VCaP (cell line): ENCODE measurements around the gene NCKAP5L.
"Not testable (repeated sequence)": the region's sequence is repeated elsewhere in the genome, so short reads cannot be mapped to it uniquely, and the experiment has no call there.

Experiments
- H3K27ac ChIP-seq: fragments of 450-650 bp; 2 replicates; pipeline ENCODE4 v1.5.1; 2017
- TF ChIP-seq, protein P1 (sequence below): fragments of 450-650 bp; conservative IDR thresholded peaks from 2 replicates; pipeline ENCODE4 v1.5.1; 2017; ENCODE audit warnings: mild to moderate bottlenecking, moderate library complexity

NCKAP5L gene

DNA sequence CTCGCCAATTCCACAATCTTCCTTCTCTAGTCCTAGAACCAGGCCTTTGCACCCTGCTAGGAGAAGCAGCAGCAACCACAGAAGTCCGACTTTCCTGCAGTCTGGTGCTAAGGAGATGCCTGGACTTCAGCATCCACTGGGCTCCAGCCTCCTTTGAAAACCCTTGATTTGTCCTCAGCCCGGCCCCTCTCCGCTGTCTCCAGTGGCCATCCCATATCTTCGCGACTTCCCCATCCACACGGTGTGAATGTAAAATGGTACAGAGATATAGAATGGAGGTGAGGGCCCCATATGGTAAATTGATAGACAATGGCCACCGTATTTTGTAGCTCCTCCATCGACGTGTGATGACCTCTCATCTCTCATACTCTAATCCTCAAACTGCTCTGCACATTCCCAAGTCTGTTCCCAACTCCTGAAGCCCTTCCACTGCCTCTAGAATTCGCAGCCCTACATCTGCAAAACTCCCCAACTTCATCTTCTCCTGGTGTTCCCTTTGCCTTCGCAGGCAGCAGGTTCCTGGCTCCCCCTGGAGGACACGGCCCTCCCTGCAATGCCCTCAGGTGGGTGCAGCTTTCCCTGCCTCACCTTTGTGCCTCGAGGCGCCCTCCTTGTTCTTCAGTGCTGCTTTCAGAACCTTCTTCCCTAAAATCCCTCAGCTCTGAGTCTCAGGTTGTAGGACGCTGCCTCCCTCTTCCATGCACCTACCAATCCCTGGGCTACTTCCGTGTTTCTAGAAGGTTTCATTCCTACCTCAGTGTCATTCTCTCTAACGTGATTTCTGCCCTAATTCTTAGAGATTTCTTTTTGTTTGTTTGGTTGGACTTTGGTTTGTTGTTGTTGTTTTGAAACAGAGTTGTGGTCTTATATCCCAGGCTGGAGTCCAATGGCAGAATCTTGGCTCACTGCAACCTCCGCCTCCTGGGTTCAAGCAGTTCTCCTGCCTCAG, 50.1 kb downstream of the NCKAP5L start:
- TF ChIP-seq, protein P1, sequence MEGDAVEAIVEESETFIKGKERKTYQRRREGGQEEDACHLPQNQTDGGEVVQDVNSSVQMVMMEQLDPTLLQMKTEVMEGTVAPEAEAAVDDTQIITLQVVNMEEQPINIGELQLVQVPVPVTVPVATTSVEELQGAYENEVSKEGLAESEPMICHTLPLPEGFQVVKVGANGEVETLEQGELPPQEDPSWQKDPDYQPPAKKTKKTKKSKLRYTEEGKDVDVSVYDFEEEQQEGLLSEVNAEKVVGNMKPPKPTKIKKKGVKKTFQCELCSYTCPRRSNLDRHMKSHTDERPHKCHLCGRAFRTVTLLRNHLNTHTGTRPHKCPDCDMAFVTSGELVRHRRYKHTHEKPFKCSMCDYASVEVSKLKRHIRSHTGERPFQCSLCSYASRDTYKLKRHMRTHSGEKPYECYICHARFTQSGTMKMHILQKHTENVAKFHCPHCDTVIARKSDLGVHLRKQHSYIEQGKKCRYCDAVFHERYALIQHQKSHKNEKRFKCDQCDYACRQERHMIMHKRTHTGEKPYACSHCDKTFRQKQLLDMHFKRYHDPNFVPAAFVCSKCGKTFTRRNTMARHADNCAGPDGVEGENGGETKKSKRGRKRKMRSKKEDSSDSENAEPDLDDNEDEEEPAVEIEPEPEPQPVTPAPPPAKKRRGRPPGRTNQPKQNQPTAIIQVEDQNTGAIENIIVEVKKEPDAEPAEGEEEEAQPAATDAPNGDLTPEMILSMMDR: peak; percentile 96
- H3K27ac ChIP-seq: no peak overlapping the region

DNA sequence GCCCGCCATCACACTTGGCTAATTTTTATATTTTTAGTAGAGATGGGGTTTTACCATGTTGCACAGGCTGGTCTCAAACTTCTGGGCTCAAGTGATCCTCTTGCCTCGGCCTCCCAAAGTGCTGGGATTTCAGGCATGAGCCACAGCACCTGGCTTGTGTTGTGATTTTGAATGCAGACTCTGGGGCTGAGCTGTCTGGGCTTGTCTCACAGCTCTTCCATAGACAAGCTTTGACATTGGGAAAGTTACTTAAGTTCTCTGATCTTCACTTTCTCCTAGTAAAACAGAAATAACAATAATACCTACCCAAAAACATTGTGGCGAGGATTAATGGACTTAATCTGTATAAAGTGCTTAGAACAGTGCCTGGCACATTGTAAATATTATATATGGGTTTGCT, 50.9 kb downstream of the NCKAP5L start:
- H3K27ac ChIP-seq: no peak overlapping the region
- TF ChIP-seq, protein P1: no peak

DNA sequence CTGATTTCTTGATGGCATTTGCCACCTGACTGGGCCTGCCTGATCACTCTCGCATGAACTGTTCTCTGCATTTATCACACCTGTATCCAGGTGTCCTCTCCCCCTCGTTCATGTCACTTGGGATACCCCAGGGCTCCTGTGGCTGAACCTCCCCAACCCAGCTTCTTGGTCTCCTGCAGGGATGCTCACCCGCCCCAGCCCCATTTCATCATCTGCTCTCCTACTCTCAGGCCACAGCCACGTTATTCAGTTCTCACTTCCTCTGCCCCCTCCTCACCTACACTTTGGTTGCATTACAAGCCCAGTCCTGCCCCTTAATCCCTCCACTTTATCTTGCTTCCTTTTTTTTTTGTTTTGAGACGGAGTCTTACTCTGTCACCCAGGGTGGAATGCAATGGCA, 51.4 kb downstream of the NCKAP5L start:
- H3K27ac ChIP-seq: no peak overlapping the region

DNA sequence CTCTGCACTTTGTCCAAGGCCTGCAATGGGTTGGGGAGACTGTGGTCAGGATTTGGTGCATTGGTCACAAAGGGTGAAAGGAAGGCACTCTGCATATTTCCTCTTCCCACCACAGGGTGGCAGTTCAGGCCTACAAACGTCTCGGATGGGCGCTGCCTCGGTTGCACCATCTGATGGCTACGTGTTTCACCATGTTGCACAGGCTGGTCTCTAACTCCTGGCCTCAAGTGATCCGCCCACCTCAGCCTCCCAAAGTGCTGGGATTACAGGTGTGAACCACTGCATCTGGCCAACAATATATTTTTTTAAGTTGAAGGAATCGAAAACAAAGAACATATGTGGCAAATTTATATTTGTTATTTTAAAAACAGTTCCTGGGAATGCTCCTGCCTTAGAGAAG, 51.8 kb downstream of the NCKAP5L start:
- no peak overlapping the region for H3K27ac ChIP-seq
- TF ChIP-seq, protein P1: peak; percentile 91

More for the DNA sequence above, 51.4 kb downstream of the NCKAP5L start:
- TF ChIP-seq, protein P1: no peak

DNA sequence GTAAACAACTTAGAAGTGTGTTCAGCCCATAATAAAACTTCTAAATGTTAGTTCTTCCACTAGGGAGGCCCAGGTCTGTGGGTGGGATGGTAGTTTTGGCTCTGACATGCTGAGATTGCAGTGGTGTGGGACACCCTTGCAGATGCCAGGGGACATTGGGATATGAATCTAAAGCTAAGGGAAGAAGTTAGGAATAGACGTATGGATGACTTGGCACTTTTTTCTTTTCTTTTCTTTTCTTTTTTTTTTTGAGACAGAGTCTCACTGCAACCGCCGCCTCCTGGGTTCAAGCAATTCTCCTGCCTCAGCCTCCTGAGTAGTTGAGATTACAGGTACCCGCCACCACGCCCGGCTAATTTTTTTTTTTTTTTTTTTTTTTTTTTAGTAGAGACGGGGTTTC, 55.1 kb downstream of the NCKAP5L start:
- H3K27ac ChIP-seq: not testable (repeated sequence)

DNA sequence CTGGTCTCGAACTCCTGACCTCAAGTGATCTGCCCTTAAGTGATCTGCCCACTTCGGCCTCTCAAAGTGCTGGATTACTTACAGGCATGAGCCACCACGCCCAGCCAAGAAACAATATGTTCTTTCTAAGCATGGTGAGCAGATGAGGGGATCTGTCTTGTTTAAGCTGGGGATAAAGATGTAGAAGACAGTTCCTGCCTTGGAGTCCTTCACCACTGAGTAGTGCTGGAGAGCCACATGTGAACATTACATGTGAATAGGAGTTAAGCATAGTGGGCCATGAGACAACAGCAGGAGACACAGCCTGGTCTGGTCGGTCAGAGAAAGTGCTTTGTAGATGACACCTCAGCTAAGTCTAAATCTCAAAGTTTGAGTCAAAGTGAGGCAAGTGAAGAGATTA, 60.9 kb downstream of the NCKAP5L start:
- peak overlapping the region; percentile 18; the same call in 1 of the 2 replicates for H3K27ac ChIP-seq
- TF ChIP-seq, protein P1: no peak

DNA sequence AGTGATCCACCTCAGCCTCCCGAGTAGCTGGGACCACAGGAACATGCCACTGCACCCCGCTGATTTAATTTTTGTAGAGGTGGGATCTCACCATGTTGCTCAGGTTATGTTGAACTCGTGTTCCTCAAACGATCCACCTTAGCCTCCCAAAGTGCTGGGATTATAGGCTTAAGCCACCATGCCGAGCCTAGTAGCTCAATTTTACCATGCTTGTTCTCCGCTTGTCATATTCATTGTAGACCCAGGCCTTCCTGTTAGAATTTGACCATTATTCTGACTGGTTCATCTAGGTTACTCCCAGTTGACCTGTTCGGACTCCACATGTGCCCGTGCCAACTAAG, 62.1 kb downstream of the NCKAP5L start:
- TF ChIP-seq, protein P1: no peak
- no peak overlapping the region for H3K27ac ChIP-seq

DNA sequence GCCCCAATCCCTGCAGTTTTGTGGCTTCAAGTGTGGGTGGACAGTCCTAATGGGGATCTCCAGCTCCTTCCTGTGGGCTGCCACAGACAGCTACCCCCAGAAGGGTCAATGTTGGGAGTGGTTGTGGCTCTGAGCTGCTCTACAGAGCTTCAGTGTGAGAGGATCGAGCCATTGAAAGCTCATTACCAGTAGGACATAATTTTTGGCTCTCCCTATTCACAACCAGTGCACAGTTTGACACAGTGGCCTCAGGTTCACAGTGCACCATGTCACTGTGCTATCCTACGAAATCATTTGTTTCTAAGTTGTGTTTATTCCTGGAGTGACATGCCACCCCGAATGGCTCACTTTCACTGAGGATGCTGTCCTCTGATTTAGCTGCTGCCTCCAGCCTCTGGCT, 64.1 kb downstream of the NCKAP5L start:
- TF ChIP-seq, protein P1: no peak

More for the DNA sequence above, 64.1 kb downstream of the NCKAP5L start:
- H3K27ac ChIP-seq: no peak overlapping the region
